RWPE2 (cell line): ENCODE results near the gene NIN.

Experiments used
- ATAC-seq: fragments of 200-7000 bp; cut with Tn5 transposase; 3 replicates; pipeline ENCODE4 v1.9.1; 2021; ENCODE audit warnings: low read depth
- DNase-seq: peaks from one replicate; pipeline ENCODE4 v3.0.0-alpha.2; 2020; ENCODE audit warnings: low spot score
- H3K27ac ChIP-seq: fragments of 450-650 bp; 2 replicates; pipeline ENCODE4 v1.5.1; 2017; ENCODE audit warnings: mild to moderate bottlenecking; ENCODE audit not compliant: poor library complexity, severe bottlenecking
- H3K27me3 ChIP-seq: fragments of 250-450 bp; sonication (Bioruptor Pico); 2 replicates; pipeline ENCODE4 v1.5.1; 2021; ENCODE audit warnings: mild to moderate bottlenecking, moderate library complexity; ENCODE audit not compliant: insufficient read depth, poor library complexity, severe bottlenecking
- H3K36me3 ChIP-seq: fragments of 250-450 bp; sonication (Bioruptor Pico); 2 replicates; pipeline ENCODE4 v1.5.1; 2020; ENCODE audit warnings: low read depth, mild to moderate bottlenecking, moderate library complexity
- H3K4me1 ChIP-seq: fragments of 250-450 bp; sonication (Bioruptor Pico); 2 replicates; pipeline ENCODE4 v1.5.1; 2021; ENCODE audit warnings: mild to moderate bottlenecking, moderate library complexity; ENCODE audit not compliant: insufficient read depth, poor library complexity, severe bottlenecking
- H3K4me3 ChIP-seq: fragments of 250-450 bp; sonication (Bioruptor Pico); 2 replicates; pipeline ENCODE4 v1.5.1; 2021; ENCODE audit warnings: mild to moderate bottlenecking, moderate library complexity; ENCODE audit not compliant: severe bottlenecking
- H3K9me3 ChIP-seq: fragments of 250-450 bp; sonication (Bioruptor Pico); 2 replicates; pipeline ENCODE4 v1.5.1; 2021; ENCODE audit warnings: mild to moderate bottlenecking, moderate library complexity; ENCODE audit not compliant: severe bottlenecking
- TF ChIP-seq, protein P1 (sequence below): fragments of 450-650 bp; IDR thresholded peaks from one replicate; pipeline ENCODE4 v1.5.1; 2017; ENCODE audit warnings: mild to moderate bottlenecking, moderate library complexity; ENCODE audit not compliant: poor library complexity, severe bottlenecking

Gene NIN

DNA sequence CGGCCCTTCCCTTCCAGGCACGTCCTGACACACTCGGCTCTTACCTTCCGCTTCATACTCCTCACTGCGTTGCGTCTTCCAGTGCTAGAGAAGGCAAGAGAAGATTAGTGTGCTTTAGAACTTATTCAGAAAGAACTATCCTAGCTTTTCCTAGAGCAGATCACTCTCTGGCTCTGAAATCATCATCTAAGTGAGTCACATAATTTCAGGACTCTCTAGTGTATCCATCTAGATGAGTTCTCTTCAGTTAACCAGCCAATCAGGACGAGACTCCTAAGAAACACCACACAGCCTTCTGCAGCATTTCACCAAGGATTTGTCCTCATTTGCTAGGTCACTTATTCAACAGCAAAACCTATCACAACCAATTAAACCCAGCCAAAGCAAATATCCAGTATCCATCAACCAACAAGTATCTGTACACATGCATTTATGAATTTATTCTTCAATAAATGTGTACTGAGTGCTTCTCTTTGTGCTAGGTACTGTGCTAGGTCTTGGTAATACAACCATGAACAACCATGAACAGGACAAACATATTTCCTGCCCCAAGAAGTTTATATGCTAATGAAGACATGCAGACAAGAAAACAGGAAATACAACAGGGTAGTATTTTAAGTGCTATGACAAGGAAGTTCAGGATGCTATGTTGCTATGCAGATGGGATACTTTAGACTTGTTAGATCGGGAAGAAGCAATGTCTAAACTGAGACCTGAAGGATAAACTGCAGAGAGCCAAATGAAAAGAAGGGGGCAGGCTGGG lies 52.1 kb downstream of the NIN start:
- TF ChIP-seq, protein P1, sequence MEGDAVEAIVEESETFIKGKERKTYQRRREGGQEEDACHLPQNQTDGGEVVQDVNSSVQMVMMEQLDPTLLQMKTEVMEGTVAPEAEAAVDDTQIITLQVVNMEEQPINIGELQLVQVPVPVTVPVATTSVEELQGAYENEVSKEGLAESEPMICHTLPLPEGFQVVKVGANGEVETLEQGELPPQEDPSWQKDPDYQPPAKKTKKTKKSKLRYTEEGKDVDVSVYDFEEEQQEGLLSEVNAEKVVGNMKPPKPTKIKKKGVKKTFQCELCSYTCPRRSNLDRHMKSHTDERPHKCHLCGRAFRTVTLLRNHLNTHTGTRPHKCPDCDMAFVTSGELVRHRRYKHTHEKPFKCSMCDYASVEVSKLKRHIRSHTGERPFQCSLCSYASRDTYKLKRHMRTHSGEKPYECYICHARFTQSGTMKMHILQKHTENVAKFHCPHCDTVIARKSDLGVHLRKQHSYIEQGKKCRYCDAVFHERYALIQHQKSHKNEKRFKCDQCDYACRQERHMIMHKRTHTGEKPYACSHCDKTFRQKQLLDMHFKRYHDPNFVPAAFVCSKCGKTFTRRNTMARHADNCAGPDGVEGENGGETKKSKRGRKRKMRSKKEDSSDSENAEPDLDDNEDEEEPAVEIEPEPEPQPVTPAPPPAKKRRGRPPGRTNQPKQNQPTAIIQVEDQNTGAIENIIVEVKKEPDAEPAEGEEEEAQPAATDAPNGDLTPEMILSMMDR: no peak
- Histone ChIP-seq H3K9me3 (no peaks in the 10 kb centered on the region), H3K36me3 (peaks cover 11% of the 10 kb centered on the region), H3K4me1 (peaks cover 15% of the 10 kb centered on the region), H3K27ac (no peak overlapping the region), H3K27me3 (no peaks in the 10 kb centered on the region), H3K4me3 (no peak overlapping the region)
- DNase-seq (no peak), ATAC-seq (no peak)

DNA sequence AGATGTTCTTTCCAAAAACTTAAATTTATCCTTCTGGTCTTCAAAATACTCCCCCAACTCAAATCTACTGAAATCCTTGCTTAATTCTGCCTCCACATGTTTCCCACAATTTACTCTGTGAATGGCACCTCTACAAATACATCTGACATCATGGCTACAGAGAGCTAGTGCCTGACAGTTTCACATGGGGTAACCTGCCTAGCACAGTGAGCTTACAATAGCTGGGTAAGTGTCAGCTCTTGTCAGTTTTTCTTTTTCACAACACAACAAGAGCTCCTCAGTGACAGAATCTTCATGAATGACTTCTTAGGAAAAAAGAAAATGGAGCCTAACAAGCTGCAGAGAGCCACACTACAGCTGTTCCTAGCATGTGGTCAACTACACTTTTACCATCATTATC lies 54.4 kb downstream of the NIN start:
- no peaks in the 10 kb centered on the region for H3K9me3 ChIP-seq
- H3K27ac ChIP-seq: peak overlapping the region; percentile 60
- peaks cover 15% of the 10 kb centered on the region for H3K4me1 ChIP-seq
- H3K36me3 ChIP-seq: peaks cover 17% of the 10 kb centered on the region
- DNase-seq: no peak
- TF ChIP-seq, protein P1: no peak
- no peak overlapping the region for H3K4me3 ChIP-seq
- H3K27me3 ChIP-seq: no peaks in the 10 kb centered on the region
- no peak for ATAC-seq

DNA sequence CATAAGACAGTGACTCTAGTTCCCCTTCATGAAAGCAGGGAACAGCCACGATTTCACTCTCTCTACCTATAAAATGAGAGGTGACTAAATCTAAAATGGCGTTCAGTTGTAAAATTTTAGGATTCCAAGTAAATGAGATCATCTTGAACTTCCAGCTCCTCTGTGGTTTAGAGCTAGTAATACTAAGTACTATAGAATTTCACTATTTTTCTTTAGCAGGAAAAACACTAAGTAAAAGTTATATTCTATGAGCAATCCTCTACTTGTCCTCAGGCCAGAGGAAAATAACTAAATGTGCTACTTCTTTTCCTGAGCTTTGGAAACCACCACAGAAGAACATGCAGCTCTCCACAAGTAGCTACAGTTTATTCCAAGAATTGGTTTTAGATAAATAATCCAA lies 55.6 kb downstream of the NIN start:
- H3K27ac ChIP-seq: peak overlapping the region; percentile 60
- TF ChIP-seq, protein P1: no peak

DNA sequence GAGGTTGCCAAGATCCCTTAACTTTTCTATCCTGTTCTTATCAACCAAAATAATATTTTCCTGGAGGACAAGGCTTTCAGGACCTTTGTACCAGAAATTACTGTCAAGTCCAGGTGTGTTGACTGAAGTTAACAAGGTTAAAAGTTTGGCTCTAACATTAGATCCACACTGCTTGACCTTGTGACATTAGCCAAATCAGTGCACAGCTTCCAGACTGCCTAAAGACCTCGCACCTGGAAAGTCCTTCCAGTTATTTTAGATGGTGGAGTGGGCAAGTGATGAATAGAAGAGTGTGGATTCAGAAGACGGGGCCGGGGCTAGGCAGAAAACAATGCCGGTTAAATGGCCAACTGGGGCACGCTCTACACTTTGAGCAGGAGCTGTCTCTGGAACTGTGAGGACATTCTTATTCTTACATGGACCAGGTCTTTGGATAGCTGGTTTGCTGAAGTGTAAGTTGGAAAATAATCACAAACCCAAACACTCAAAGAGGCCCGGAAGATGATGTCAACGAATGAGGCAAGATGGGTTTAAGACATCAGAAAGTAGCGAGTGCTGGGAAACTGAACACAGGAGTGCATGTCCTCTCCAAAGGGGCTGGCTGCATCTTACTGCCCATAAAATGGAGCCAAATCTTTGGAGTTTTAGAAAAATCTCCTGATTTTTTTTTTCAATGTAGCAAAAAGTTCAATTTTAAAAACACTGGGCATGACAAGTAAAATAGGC lies 56.3 kb downstream of the NIN start:
- H3K9me3 ChIP-seq: no peaks in the 10 kb centered on the region
- DNase-seq: no peak
- no peak overlapping the region for H3K4me3 ChIP-seq
- TF ChIP-seq, protein P1: no peak
- H3K4me1 ChIP-seq: peaks cover 21% of the 10 kb centered on the region
- no peaks in the 10 kb centered on the region for H3K27me3 ChIP-seq
- ATAC-seq: no peak
- H3K27ac ChIP-seq: peak overlapping the region; percentile 60
- peaks cover 30% of the 10 kb centered on the region for H3K36me3 ChIP-seq

More for the DNA sequence above, 55.6 kb downstream of the NIN start:
- H3K27me3 ChIP-seq: no peaks in the 10 kb centered on the region
- DNase-seq (no peak), ATAC-seq (peak; percentile 89)
- H3K4me1 ChIP-seq: peaks cover 19% of the 10 kb centered on the region
- peaks cover 26% of the 10 kb centered on the region for H3K36me3 ChIP-seq
- no peak overlapping the region for H3K4me3 ChIP-seq
- no peaks in the 10 kb centered on the region for H3K9me3 ChIP-seq
